Measurements from ENCODE around the gene HIF1AN.

DNA sequence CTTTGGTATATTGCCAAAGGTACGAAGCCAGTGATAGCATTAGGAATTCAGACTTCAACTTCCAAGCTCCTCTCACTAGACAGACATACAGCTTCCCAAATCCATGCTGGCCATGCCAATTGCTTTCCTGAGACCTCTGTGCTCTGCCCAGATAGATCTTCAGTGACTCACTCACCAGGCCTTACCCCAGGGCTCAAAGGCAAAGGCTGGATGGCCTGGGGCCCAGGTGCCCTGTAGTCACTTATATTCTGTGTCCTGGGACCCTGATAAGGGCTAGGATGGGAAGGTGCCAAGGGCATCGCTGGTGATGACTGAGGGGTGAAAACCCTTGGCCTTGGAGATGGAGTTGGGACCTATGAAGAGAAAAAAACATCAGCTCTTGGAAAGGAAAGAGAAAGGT, 45.2 kb upstream of the HIF1AN start:
- TF ChIP-seq CBFB (CRISPR knock-in tag; IDR thresholded peaks at IDR 0.05; ENCODE audit: low read depth), result no peak
- TF ChIP-seq CTCF (IDR thresholded peaks at IDR 0.05), result no peak
- TF ChIP-seq GABPB1 (CRISPR knock-in tag; IDR thresholded peaks at IDR 0.05), result no peak
- TF ChIP-seq, protein P1, sequence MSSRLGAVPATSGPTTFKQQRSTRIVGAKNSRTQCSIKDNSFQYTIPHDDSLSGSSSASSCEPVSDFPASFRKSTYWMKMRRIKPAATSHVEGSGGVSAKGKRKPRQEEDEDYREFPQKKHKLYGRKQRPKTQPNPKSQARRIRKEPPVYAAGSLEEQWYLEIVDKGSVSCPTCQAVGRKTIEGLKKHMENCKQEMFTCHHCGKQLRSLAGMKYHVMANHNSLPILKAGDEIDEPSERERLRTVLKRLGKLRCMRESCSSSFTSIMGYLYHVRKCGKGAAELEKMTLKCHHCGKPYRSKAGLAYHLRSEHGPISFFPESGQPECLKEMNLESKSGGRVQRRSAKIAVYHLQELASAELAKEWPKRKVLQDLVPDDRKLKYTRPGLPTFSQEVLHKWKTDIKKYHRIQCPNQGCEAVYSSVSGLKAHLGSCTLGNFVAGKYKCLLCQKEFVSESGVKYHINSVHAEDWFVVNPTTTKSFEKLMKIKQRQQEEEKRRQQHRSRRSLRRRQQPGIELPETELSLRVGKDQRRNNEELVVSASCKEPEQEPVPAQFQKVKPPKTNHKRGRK (CRISPR knock-in tag; IDR thresholded peaks at IDR 0.05; ENCODE audit: borderline replicate concordance), result no peak
- no peak for TF ChIP-seq USF2 (CRISPR knock-in tag; IDR thresholded peaks at IDR 0.05)
- TF ChIP-seq ZNF416 (CRISPR knock-in tag; IDR thresholded peaks at IDR 0.05), result no peak
- no peak for TF ChIP-seq NR2C2 (CRISPR knock-in tag; IDR thresholded peaks at IDR 0.05)
- TF ChIP-seq SP1 (CRISPR knock-in tag; conservative IDR thresholded peaks at IDR 0.05), result no peak
- no peak for TF ChIP-seq TEAD4 (CRISPR knock-in tag; IDR thresholded peaks at IDR 0.05)
- no peak for TF ChIP-seq CREB1 (CRISPR knock-in tag; IDR thresholded peaks at IDR 0.05)
- no peak for TF ChIP-seq FOXJ3 (CRISPR knock-in tag; IDR thresholded peaks at IDR 0.05; ENCODE audit: borderline replicate concordance)
